Gastroesophageal sphincter (tissue), 4 donors: Measurements from ENCODE around the gene CIB4. TPM values are rescaled to one million over a fixed set of nuclear protein-coding genes. Genes with fewer than 3 reads are reported as not detected.
"Not testable (repeated sequence)": the region's sequence is repeated elsewhere in the genome, so short reads cannot be mapped to it uniquely, and the experiment has no call there.

ENCODE experiments used
- ATAC-seq: fragments of 150-250 bp; one replicate; pipeline ENCODE4 v1.9.1; 2016; ENCODE audit warnings: mild to moderate bottlenecking, moderate library complexity
- H3K27ac ChIP-seq, 4 donors: fragments of 200-600 bp; sonication (generic) in 3 of 4; 1 replicate in 3 of 4; 2 replicates in 1 of 4; pipeline ENCODE4 v1.5.1; 2016 to 2019
- H3K27me3 ChIP-seq: fragments of 200-600 bp; sonication (generic); one replicate; pipeline ENCODE4 v1.5.1; 2019
- H3K36me3 ChIP-seq, 2 donors: fragments of 200-600 bp; sonication (generic); one replicate each; pipeline ENCODE4 v1.5.1; 2019; ENCODE audit warnings: control low read depth in 1 of 2
- H3K4me1 ChIP-seq, 3 donors: fragments of 200-600 bp; sonication (generic); 1 replicate in 2 of 3; 2 replicates in 1 of 3; pipeline ENCODE4 v1.5.1; 2016 to 2019; ENCODE audit warnings: control low read depth in 2 of 3
- H3K4me3 ChIP-seq, 2 donors: fragments of 200-600 bp; sonication (generic); one replicate each; pipeline ENCODE4 v1.5.1; 2019; ENCODE audit warnings: mild to moderate bottlenecking in 1 of 2, moderate library complexity in 1 of 2
- H3K9me3 ChIP-seq, 3 donors: fragments of 200-600 bp; sonication (generic); one replicate each; pipeline ENCODE4 v1.5.1; 2017 to 2019; ENCODE audit warnings: control low read depth in 2 of 3
- EP300 ChIP-seq: sonication (generic); formaldehyde crosslinking; IDR thresholded peaks from one replicate; pipeline ENCODE4 v1.6.1; 2017; ENCODE audit warnings: antibody characterized with exemption, mild to moderate bottlenecking
- POLR2A ChIP-seq, 2 donors: fragments of 450-650 bp; IDR thresholded peaks; one replicate each; pipeline ENCODE4 v1.6.1; 2017; ENCODE audit warnings: antibody characterized with exemption in 2 of 2, mild to moderate bottlenecking in 2 of 2, moderate library complexity in 1 of 2
- POLR2AphosphoS5 ChIP-seq: sonication (generic); formaldehyde crosslinking; IDR thresholded peaks from one replicate; pipeline ENCODE4 v1.6.1; 2017; ENCODE audit warnings: antibody characterized with exemption
- WGBS, 2 donors: methylation state at CpG; one replicate each; pipeline ENCODE4 v1.1.5; 2018; ENCODE audit warnings: low coverage in 1 of 2; 5-methylcytosine and 5-hydroxymethylcytosine counted together
- total RNA-seq, 4 donors: library from RNA; depleted of rRNA; stranded (reverse); fragments of >200 nt; gene quantifications; one replicate each; pipeline ENCODE4 v1.1.0, GENCODE V29; 2016
- TF ChIP-seq, protein P1 (sequence below), 4 experiments: fragments of 200-600 bp in 2 of 4; fragments of 450-650 bp in 2 of 4; sonication (generic) in 1 of 4; IDR thresholded peaks; one replicate each; pipeline ENCODE4 v1.5.1; 2017 to 2019; ENCODE audit warnings: antibody characterized with exemption in 4 of 4, mild to moderate bottlenecking in 2 of 4, moderate library complexity in 2 of 4

CIB4 gene
- total RNA-seq, 4 donors from 2014 or later = not detected

DNA sequence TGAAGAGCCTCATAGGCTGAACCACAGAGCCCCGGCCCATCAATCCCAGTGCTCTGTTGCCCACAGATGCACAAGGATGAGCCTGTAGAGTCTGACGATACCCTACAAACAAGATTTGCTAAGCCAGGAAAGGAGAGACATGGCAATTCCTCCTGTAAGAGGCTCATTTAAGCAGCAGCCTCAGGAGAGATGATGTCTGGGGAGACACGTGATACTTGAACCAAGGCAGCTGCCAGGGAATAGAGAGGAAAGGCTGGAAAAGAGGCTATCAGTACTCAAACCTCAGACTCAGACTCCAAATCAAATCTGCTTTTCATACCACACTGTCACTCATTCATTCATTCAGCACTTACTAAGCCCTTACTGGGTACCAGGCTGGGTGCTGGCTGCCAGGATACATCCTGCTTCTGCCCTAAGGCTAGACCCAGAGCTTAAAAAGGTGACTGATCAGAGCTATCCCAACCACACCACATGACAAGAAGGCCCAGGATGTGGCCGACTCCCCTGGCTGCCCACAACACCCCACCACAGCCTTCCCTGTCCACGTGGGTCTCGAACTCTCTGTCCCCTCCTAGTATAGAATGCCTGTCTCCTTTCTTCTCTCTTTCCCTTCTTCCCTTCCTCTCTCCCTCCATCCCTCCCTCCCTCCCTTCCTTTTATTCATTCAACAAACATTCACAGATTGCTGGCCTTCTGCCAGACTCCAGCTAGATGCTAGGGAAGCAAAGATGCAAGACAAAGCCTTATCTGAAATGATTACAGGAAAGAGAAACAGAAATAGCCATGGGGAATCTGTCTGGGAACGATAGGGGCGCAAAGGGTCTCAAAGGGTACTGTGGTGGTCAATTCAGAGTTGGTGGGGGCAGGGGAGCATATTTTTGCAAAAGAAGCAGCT lies 27.9 kb upstream of the CIB4 start:
- no peaks in the 10 kb centered on the region for H3K4me1 ChIP-seq
- 53 to 58% methylated on average over 5 to 6 of the region's 8 CpGs for WGBS, 2 donors
- TF ChIP-seq, protein P1, sequence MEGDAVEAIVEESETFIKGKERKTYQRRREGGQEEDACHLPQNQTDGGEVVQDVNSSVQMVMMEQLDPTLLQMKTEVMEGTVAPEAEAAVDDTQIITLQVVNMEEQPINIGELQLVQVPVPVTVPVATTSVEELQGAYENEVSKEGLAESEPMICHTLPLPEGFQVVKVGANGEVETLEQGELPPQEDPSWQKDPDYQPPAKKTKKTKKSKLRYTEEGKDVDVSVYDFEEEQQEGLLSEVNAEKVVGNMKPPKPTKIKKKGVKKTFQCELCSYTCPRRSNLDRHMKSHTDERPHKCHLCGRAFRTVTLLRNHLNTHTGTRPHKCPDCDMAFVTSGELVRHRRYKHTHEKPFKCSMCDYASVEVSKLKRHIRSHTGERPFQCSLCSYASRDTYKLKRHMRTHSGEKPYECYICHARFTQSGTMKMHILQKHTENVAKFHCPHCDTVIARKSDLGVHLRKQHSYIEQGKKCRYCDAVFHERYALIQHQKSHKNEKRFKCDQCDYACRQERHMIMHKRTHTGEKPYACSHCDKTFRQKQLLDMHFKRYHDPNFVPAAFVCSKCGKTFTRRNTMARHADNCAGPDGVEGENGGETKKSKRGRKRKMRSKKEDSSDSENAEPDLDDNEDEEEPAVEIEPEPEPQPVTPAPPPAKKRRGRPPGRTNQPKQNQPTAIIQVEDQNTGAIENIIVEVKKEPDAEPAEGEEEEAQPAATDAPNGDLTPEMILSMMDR (IDR thresholded peaks at IDR 0.05) = no peak
- no peak for TF ChIP-seq EP300
- TF ChIP-seq POLR2A (IDR thresholded peaks at IDR 0.05) = no peak
- TF ChIP-seq POLR2AphosphoS5 = no peak

DNA sequence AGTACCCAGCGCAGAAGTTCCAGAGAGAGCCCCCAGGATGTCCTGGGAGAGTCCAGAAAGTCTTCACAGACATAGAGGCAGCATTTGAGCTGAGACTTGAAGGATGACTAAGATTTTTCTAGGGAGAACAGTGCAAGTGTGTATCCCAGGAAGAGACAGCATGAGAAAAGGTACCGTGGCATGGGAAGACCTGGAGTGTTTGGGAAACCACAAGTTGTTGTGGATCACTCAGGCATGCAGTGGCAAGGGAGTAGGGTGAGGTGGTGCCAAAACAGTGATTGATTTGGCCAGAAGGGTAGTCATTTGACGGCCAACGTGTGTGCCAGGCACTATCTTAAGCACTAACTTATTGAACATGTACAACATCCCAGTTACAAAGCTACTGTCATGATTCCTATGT lies 26.9 kb upstream of the CIB4 start:
- no peak for TF ChIP-seq POLR2A (IDR thresholded peaks at IDR 0.05)
- no peak for TF ChIP-seq POLR2AphosphoS5
- TF ChIP-seq EP300 = no peak
- TF ChIP-seq, protein P1 (IDR thresholded peaks at IDR 0.05) = no peak
- Histone ChIP-seq H3K4me1 (no peaks in the 10 kb centered on the region), H3K27ac (no peak overlapping the region), H3K4me3 (no peak overlapping the region), H3K36me3 (no peaks in the 10 kb centered on the region), H3K27me3 (no peaks in the 10 kb centered on the region), H3K9me3 (peaks cover 0 to 7% (median 0%) of the 10 kb centered on the region in 3 donors)
- WGBS, 2 donors = 84 to 95% methylated on average over 3 of the region's 4 CpGs
- no peak for ATAC-seq

More for the DNA sequence above, 27.9 kb upstream of the CIB4 start:
- Histone ChIP-seq H3K36me3 (no peaks in the 10 kb centered on the region), H3K9me3 (no peaks in the 10 kb centered on the region), H3K27me3 (no peaks in the 10 kb centered on the region), H3K27ac (no peak overlapping the region), H3K4me3 (no peak overlapping the region)
- ATAC-seq = no peak

DNA sequence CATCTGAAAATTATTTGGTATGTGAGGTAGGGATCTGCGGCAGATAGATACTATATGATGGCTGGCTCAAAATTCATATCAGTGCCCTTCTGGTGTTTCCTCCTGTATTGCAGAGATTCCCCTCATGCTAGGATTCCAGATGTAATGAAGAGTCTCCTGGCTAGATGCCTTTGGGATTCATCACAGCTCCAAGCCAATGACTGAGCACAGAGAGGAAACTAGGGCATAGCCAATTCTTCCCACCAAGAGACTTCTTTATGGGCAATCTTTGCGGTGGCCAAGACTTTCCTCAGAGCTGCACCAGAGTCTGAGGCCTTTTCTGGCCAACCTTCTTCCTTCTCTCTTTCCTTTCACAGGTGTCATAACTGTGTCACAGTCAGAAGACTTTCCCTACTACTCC lies 25.5 kb upstream of the CIB4 start:
- no peaks in the 10 kb centered on the region for H3K27me3 ChIP-seq
- H3K9me3 ChIP-seq = peaks cover 0 to 7% (median 0%) of the 10 kb centered on the region in 3 donors
- ATAC-seq = no peak
- no peaks in the 10 kb centered on the region for H3K36me3 ChIP-seq
- WGBS, 2 donors = 80 to 100% methylated on average over 2 of the region's 2 CpGs
- no peak for TF ChIP-seq POLR2AphosphoS5
- TF ChIP-seq, protein P1 (IDR thresholded peaks at IDR 0.05) = no peak
- TF ChIP-seq POLR2A (IDR thresholded peaks at IDR 0.05) = no peak
- no peak for TF ChIP-seq EP300
- no peaks in the 10 kb centered on the region for H3K4me1 ChIP-seq
- H3K4me3 ChIP-seq = no peak overlapping the region
- H3K27ac ChIP-seq = no peak overlapping the region

DNA sequence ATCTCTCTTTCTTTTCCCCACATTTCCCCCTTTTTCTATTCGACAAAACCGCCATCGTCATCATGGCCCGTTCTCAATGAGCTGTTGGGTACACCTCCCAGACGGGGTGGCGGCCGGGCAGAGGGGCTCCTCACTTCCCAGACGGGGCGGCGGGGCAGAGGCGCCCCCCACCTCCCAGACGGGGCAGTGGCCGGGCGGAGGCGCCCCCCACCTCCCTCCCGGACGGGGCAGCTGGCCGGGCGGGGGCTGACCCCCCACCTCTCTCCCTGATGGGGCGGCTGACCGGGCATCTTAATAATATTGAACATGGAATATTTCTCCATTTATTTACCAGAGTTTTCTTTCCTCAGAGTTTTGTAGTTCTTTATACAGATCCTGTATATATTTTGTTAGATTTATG lies 24.1 kb upstream of the CIB4 start:
- not testable (repeated sequence) for H3K27me3 ChIP-seq, H3K36me3 ChIP-seq, H3K4me1 ChIP-seq, H3K27ac ChIP-seq, ATAC-seq, H3K4me3 ChIP-seq
- 92% methylated on average over 2 of the region's 21 CpGs; no CpG with 5 or more reads in 1 of the 2 donors for WGBS, 2 donors
- H3K9me3 ChIP-seq = peaks cover 0 to 14% (median 0%) of the 10 kb centered on the region in 3 donors

DNA sequence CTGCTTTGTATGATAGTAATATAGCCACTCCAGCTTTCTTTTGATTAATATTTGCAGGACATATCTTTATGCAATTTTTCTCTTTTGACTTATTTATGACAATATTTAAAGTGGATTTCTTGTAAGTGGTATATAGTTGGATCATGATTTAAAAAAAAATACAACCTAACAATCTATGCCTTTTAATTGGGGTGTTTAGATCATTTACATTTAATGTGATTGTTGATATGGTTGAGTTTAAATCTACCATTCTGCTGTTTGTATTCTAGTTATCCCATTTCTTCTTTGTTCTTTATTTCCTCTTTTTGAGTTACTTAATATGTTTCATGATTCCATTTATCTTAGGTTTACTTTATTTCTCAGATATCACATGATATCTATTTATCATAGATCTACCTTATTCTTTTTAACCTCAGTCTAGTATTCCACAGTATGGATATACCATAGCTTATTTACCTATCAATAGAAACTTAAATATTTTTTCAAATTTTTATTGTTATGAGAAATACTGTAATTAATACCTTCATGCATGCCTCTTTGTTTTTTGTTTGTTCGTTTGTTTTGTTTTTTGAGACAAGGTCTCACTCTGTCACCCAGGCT lies 19.3 kb upstream of the CIB4 start:
- no peaks in the 10 kb centered on the region for H3K4me1 ChIP-seq
- no peak overlapping the region for H3K4me3 ChIP-seq
- H3K36me3 ChIP-seq = no peaks in the 10 kb centered on the region
- ATAC-seq = no peak
- no peak overlapping the region for H3K27ac ChIP-seq
- H3K27me3 ChIP-seq = no peaks in the 10 kb centered on the region
- 83 to 100% methylated on average over 1 of the region's 1 CpG for WGBS, 2 donors
- no peak for TF ChIP-seq EP300
- TF ChIP-seq, protein P1 (IDR thresholded peaks at IDR 0.05) = no peak
- TF ChIP-seq POLR2AphosphoS5 = no peak
- TF ChIP-seq POLR2A (IDR thresholded peaks at IDR 0.05) = no peak
- peaks cover 0 to 28% (median 0%) of the 10 kb centered on the region in 3 donors for H3K9me3 ChIP-seq
